T-helper 2 cell (primary cell): ENCODE measurements around the gene HSPA4.
"Not testable (repeated sequence)": the region's sequence is repeated elsewhere in the genome, so short reads cannot be mapped to it uniquely, and the experiment has no call there.

Source experiments
- DNase-seq, 5 experiments: peaks; one replicate each; pipeline versions ENCODE4 v3.0.0 to v3.0.0-alpha.2; 2012 to 2022

The HSPA4 gene

DNA sequence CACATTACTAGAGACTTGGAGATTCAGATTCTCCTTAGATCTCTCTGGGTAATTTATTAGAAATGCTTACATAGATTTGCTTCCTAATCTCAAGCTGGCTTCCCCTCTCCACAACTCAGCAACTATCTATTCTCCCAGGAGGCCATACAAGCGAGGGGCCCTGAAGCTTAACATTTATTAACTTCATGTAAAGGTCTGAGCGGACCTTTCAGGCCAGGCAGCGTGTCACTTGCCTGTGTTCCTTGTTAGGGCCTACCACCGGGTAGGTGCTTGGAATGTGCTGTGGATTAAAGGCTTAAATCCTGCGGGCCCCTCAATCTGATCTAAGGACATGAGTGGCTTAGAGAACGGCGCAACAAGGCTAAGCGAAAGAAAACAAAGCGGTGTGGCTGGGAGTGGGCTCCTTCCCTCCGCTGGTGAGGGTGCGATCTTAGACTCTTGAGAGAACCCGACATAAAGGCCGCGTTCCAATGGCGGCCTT is 712 bp upstream of the HSPA4 start:
- no peak for DNase-seq

- DNase-seq = peak in 4 of 5 experiments; percentile 19 to 77 (median 31)
These were observed 733 bp downstream of the HSPA4 start for GRCh38 chr5:133052317-133053175.

GRCh38 chr5:133053448-133053847 is 1.6 kb downstream of the HSPA4 start:
- no peak for DNase-seq

- no peak for DNase-seq
These were observed 3.1 kb downstream of the HSPA4 start for GRCh38 chr5:133054697-133055471.

- no peak for DNase-seq
These were observed 5.1 kb downstream of the HSPA4 start for GRCh38 chr5:133056891-133057290.

- no peak for DNase-seq
These were observed 7.8 kb downstream of the HSPA4 start for GRCh38 chr5:133059621-133060020.

- DNase-seq = peak in 1 of 5 experiments; percentile 15
These were observed 10.5 kb downstream of the HSPA4 start for GRCh38 chr5:133062276-133062675.

DNA sequence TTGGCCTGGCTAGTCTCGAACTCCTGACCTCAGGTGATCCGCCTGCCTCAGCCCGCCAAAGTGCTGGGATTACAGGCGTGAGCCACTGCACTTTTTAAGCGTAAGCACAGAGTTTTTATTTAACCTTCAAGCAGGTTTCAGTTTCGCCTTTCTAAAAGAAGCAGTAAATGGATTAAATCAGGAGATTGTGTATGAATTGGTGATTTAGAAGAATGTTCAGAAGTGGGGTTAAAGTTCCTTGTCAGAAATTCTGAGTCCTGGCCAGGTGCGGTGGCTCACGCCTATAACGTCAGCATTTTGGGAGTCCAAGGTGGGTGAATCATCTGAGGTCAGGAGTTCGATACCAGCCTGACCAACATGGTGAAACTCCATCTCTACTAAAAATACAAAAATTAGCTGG is 12.2 kb downstream of the HSPA4 start:
- no peak for DNase-seq

DNA sequence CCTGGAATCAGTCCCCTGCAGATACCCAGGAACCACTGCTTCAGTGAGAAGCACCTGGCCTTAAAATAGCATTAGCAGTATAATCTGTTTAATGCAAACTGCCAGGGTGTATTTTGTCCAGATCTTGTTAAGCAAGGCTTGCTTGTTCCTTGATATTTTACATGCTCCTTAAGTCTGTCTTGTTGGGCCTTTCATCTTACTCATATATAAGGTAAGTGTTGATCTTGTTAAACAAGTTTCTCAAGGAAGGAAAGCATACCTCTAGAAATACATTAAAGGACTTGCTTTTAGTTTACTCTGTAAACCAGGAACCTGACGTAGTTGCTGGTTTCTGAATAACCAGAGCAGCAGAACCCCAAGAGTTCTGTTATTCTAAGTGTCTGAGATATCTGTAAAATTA is 13.7 kb downstream of the HSPA4 start:
- no peak for DNase-seq

GRCh38 chr5:133066045-133066444 is 14.2 kb downstream of the HSPA4 start:
- no peak for DNase-seq

DNA sequence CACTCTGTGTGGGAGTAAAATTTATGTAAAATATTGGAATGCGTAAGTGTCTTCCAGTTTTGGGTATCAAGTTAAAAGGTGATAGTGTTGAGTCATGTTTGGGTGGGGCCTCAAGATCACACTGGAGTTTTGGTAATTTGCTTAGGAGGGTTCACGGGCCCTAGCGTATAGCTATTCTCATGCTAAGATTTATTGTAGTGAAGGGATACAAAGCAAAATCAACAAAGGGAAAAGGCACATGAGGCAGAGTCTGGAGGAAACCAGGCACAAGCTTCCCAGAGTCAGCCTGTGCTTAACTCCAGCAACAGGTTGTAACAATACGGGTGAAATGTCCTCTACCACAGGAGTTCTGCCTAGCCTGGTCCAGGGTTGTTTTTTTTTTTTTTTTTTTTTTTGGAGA is 20.2 kb downstream of the HSPA4 start:
- no peak for DNase-seq

GRCh38 chr5:133075572-133076536 is 24.0 kb downstream of the HSPA4 start:
- DNase-seq = no peak

- DNase-seq = no peak
These were observed 27.2 kb downstream of the HSPA4 start for GRCh38 chr5:133079048-133079447.

DNA sequence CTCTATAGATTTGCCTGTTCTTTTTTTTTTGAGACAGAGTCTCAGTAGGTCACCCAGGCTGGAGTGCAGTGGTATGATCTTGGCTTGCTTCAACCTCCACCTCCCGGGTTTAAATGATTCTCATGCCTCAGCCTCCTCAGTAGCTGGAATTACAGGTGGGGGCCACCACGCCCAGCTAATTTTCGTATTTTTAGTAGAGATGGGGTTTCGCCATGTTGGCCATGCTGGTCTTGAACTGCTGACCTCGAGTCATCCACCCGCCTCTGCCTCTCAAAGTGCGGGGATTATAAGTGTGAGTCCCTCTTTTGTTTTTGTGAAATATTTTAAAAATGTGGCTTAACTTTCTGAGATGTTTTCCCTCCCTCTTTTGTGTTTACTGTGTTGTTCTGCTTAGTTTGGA is 29.2 kb downstream of the HSPA4 start:
- no peak for DNase-seq

DNA sequence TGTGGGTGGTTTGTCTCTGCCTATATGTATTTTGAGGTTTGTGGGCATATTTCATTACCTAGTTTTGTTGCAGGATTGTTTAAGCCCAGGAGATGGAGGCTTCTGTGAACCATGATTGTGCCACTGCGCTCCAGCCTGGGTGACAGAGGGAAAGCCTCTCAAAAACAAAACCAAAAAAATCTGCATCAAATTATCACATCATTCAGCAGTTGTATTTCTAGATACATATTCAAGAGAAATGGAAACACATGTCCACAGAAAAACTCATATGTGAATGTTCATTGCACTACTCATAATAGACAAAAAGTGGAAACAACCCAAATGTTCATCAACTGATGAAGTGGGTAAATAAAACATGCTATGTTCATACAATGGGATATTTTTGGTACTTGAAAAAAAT is 29.9 kb downstream of the HSPA4 start:
- DNase-seq = peak in 1 of 5 experiments; percentile 10

- no peak for DNase-seq
These were observed 30.3 kb downstream of the HSPA4 start for GRCh38 chr5:133082128-133082527.

DNA sequence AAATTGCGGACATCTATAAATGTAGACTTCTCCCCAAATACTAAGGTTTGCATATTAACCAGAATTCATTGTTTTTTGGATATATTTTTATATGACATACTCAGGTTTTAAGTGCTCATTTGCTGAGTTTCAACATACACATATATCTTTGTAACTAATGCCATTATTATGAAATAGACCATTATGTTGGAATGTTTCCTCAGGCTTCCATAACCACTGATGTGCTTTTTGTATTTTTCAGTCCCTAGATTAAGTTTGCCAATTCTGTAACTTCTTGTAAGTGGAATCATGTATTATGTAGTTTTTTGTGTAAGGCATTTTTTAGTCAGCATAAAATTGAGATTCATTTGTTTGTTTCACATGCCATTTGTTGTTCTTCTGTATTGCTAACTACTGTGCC is 32.1 kb downstream of the HSPA4 start:
- no peak for DNase-seq

DNA sequence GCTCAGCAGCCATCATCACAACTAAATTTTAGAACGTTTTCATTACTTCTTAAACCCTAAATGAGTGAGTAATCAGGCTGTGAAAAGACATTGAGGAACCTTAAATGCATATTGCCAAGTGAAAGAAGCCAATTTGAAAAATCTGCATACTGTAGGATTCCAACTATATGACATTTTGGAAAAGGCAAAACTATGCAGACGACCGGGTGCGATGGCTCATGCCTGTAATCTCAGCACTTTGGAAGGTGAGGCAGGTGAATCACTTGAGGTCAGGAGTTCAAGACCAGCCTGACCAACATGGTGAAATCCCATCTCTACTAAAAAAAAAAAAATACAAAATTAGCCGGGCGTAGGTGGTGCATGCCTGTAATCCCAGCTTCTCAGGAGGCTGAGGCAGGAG is 33.4 kb downstream of the HSPA4 start:
- not testable (repeated sequence) for DNase-seq

- DNase-seq = no peak
These were observed 34.6 kb downstream of the HSPA4 start for GRCh38 chr5:133086366-133086875.

DNA sequence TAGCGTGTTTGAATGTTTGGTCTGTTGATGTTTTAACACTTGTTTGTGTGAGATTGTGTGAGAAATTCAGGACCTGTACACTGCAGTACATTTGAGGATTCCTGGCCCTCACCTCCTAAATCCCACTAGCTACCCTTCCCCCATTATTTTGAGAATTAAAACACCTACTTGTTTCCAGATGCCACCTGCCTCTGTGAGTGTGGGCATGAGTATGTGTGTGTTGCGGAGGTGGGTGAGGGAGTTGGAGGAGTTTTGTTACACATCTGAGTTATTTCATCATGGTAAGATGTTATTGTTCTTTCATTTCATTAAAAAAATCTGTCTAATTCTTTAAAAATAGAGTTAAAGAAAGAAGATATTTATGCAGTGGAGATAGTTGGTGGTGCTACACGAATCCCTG is 36.3 kb downstream of the HSPA4 start:
- DNase-seq = no peak

DNA sequence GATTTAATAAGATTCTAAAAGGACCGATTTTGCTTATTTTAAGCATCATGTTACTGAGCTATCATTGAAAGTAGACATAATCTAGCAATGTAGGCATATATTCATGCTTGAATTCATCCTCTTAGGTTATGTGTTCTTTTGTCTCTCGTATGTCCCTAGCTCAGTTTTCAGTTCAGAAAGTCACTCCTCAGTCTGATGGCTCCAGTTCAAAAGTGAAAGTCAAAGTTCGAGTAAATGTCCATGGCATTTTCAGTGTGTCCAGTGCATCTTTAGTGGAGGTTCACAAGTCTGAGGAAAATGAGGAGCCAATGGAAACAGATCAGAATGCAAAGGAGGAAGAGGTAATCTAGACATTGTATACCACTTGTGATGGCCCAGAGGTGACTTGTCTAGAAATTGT is 39.2 kb downstream of the HSPA4 start:
- DNase-seq = no peak

DNA sequence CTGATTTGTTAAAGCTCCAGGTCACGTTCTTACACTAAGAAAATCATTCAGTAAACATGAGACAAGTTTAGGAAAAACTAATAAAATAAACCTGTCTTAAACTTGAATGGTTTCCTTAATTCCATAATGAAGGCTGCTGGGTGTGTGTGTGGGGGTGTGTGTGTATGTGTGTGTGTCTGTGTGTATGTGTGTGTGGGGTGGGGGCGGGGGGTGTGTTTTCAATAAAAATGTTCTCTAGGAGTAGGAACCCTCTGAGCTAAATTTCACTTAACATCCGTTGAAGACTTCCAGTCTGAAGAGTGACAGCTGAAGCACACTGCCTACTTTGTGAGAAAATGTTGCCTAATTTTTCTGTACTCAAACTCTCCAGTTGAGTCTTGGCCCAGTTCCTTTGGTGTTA is 54.5 kb downstream of the HSPA4 start:
- DNase-seq = no peak
